ENCODE results near the gene TSPAN11.

- TF ChIP-seq CTCF (IDR thresholded peaks at IDR 0.05; ENCODE audit: insufficient read depth, low read length, poor library complexity, severe bottlenecking) (no peak), EZH2phosphoT487 (conservative IDR thresholded peaks at IDR 0.05; ENCODE audit: low read length) (no peak)
These were observed 41.2 kb upstream of the TSPAN11 start for GRCh38 chr12:30885321-30885720.

Measured in SU-DHL-6 (cell line).